NCI-H2227 treated with DMSO at 0.1 percent for 48 hours (cell line): Measurements from ENCODE around the gene OR51E2.
"Not testable (repeated sequence)": the region's sequence is repeated elsewhere in the genome, so short reads cannot be mapped to it uniquely, and the experiment has no call there.

ENCODE experiments used
- DNase-seq: peaks from one replicate; lab custom pipeline; 2025; lab: John Stamatoyannopoulos, UW

The OR51E2 gene

DNA sequence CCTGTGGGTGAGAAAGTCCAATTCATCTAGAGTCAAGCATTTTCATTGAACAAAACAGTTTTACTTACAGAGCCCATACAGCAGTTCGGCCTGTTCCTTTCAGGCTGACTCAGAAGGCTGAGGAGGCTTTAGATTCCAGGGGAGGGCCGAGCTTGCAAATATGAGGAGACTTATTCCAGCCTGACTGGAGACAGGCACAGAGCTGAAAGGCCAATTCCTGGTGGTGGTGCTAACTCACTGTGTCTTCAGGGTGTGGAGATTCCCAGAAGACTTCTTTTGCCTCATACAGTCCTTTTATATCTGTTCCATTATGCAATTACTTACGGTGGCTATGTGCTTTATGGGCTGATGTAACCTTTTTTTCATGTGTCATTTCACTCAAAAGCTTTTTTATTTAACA is at the start of gene OR51E2:
Gene OR51E2 (minus strand): TSS at position 269 of the 400 bp plus-strand sequence. CDS start 15,142 bp downstream, outside the sequence.
- no peak for DNase-seq

DNA sequence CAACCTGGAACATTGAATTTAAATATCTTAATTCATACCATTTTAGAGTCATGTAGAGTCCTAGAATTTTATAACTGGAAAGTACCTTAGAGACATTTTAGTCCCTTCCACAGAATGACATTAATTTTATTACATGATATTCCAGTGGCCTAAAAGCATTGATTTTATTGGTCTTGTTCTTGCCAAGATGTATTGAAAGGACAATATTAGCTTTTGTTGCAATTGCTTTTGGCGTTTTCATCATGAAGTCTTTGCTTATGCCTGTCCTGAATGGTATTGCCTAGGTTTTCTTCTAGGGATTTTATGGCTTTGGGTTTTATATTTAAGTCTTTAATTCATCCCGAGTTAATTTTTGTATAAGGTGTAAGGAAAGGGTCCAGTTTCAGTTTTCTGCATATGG is 43.1 kb upstream of the OR51E2 start:
- no peak for DNase-seq

- no peak for DNase-seq
Observed at GRCh38 chr11:4727171-4727570, 29.5 kb upstream of the OR51E2 start.

GRCh38 chr11:4722616-4723534 is 25.2 kb upstream of the OR51E2 start:
- DNase-seq, result not testable (repeated sequence)

DNA sequence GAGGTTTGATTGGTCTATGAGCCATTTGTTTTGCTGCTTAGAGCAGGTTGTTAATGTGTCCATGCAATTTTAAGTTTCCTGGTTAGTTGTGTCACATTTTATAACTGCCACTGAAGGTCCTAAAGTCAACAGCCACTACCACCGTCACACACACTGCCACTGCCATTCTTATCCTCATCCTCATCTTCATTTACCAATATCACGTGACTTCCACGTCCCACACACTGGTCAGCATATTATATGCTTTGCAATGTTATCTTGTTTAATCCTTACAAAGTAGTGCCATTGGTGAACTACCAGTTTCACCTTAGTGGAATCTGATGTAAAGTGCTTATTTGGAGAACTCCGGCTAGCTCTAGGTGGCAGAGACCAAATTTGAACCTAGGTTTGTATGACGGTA is 16.6 kb upstream of the OR51E2 start:
- DNase-seq, result no peak

- no peak for DNase-seq
Observed at GRCh38 chr11:4713241-4713640, 15.6 kb upstream of the OR51E2 start.

GRCh38 chr11:4704790-4705334 is 7.2 kb upstream of the OR51E2 start:
- DNase-seq, result no peak

DNA sequence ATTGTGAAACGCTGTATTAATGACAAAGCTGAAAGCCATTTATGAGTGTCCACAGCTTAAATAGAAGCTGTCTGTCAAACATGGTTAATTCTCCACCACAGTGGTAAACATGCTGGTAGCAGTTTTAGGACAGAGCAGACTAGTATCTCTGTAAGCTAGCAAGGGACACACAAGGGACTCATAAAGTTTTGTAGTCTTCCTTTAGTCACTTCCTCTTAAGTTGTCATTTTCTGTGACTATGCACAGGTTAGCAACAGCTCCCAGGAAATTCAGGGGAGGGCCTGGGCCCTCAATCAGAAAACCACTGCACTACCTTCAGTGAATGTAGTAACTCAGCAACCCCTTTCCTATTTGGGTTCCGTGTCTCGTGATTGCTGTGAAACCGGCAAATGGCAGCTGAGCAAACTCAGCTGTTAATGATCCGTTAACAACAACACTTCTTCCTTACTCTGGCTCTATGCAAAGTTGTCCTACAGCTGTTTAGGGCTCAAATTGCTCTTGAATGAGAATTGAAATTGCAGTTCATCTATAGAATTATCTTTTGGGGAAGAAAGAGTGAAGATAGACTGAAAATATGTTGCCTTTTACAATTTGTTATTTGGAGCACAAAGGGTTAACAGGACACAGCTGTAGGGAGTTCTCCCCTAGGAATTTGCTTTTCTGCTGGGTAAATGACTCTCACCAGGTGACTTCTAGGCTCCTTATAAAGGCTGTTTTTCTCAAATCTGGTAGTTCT is 6.6 kb upstream of the OR51E2 start, which contains the start of gene MMP26:
Gene MMP26 (plus strand): TSS at position 731 of the 736 bp plus-strand sequence.
- no peak for DNase-seq

DNA sequence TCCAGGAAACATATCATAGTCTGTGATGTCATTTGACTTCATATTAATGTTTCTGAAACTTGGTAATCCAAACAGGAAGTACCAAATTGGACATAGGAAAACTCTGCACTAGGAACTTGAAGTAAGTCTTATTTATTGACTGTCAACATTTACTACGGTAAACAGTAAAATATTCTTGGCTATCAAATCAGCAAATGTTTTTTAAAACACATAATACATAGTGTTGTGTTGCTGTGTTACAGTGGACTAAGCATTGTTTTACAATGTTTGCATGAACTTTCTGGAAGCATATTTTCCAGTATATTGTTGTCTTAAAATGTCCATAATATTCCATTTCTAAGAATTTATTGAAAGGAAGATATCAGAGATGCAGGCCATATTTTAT is 2.8 kb upstream of the OR51E2 start:
- no peak for DNase-seq

GRCh38 chr11:4699697-4700435 is 2.2 kb upstream of the OR51E2 start:
- DNase-seq, result no peak

GRCh38 chr11:4695442-4695841 is 2.2 kb downstream of the OR51E2 start:
- DNase-seq, result no peak

- no peak for DNase-seq
Observed at GRCh38 chr11:4684631-4685285, 12.9 kb downstream of the OR51E2 start.

GRCh38 chr11:4682623-4683419 is 14.8 kb downstream of the OR51E2 start:
- no peak for DNase-seq

- DNase-seq, result no peak
Observed at GRCh38 chr11:4680341-4680740, 17.3 kb downstream of the OR51E2 start.

DNA sequence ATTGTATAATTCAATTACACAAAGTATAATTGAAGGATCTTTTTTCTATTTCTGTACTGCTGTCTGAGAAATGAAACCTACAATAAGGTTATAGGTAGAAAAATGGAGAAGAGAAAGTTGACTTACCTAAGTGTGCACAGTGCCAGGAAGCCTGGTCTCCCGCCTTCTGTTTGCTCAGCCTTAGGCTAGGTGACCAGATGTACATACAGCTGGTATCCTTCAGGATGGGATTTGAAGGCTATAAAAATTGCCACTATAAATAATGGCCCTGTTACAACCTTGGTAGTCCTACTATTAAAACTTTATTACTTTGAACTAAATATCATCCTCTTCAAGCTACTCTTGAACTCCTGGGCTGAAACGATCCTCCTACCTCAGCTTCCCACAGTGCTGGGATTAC is 19.7 kb downstream of the OR51E2 start:
- DNase-seq, result no peak

- DNase-seq, result no peak
Observed at GRCh38 chr11:4673781-4674180, 23.9 kb downstream of the OR51E2 start.

DNA sequence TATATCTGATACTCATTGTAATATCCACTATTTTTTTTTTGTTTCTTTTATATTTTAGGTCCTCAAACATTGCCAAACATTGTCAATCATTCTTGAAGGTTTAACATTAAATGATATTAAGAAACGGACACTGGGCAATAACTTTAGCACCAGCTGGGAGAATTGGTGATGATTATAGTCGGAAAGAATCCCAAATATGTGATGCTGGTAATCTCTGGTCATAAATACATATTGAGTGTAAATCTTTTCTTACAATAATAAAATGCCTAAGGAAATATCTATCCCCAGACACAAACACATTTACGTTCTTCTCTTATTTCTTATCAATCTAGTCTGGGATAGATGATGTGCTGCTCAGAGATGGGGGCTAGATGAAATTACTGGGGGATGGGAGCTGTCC is 25.2 kb downstream of the OR51E2 start:
- DNase-seq, result no peak

GRCh38 chr11:4671741-4672140 is 25.9 kb downstream of the OR51E2 start:
- no peak for DNase-seq

DNA sequence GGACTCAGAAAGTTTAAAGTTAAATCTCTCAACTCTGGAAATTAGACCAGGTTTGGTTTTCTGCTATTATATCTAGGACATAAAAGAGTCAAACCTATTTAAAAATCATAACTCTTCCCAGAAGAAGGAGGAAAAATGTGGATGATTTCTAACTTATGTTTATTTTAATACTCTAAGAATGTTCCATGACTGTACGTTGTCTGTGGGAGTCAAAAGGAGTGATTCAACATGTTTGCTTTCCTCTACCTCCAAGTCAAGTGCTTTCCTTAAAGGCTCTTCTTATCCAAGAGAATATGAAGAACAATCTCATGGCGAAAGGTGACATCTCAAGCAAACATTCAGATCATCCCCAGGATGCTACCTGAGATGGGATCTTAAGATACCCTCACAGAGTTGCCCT is 32.2 kb downstream of the OR51E2 start:
- DNase-seq, result no peak

DNA sequence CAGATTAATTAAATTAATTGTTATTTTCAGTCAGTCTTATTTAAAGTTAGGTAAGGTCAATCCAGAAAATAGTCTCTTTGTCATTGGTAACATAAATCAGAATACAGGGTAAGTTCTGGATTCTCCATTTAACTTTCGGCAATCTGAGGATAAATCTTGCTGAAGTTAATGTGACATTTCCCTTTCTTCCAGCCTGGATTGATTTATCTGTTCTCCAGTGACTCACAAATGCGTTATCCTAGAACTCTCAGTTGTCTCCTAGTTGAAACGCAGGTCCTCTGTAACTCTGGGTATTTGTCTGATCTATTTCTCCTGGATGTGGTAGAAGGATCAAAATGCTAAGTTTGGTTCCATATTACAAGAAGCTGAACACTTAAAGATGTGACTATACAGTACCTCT is 32.9 kb downstream of the OR51E2 start:
- no peak for DNase-seq

DNA sequence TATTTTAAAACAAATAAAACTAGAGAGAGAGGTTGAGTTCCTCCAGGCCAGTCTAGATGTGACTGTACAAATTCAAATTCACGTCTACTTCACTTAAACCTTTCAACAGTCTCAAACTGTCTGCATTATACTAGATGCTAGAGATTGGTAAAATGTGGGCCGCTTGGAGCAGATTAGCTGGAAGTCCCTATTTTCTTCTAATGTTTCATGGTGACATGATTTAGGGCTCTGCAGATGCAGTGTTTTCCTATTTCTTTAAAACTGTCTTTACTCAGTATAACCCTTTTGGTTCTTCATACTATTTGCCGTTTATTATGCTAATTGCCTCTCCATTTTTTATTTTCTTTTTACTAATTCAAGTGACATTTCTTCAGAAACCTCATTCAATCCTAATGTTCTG is 33.5 kb downstream of the OR51E2 start:
- DNase-seq, result no peak
